HG02943 (cell line): ENCODE results near the gene GPR3.
"Not testable (repeated sequence)": the region's sequence is repeated elsewhere in the genome, so short reads cannot be mapped to it uniquely, and the experiment has no call there.

Source experiments
- ATAC-seq: cut with Tn5 transposase; IDR thresholded peaks from one replicate; pipeline ENCODE4 v1.9.1; 2021; ENCODE audit warnings: mild to moderate bottlenecking, low read depth, moderate library complexity; ENCODE audit not compliant: unreplicated experiment

Gene GPR3

GRCh38 chr1:27416387-27417111, 24.1 kb downstream of the GPR3 start:
- no peak for ATAC-seq

GRCh38 chr1:27417713-27418112, 25.3 kb downstream of the GPR3 start:
- no peak for ATAC-seq

GRCh38 chr1:27418326-27419185, 26.1 kb downstream of the GPR3 start:
- ATAC-seq: no peak

- no peak for ATAC-seq
These were observed 31.3 kb downstream of the GPR3 start for GRCh38 chr1:27423709-27424108.

GRCh38 chr1:27427329-27427728, 34.9 kb downstream of the GPR3 start:
- ATAC-seq: no peak

GRCh38 chr1:27427816-27428315, 35.4 kb downstream of the GPR3 start:
- no peak for ATAC-seq

- ATAC-seq: no peak
These were observed 36.0 kb downstream of the GPR3 start for GRCh38 chr1:27428316-27429028.

DNA sequence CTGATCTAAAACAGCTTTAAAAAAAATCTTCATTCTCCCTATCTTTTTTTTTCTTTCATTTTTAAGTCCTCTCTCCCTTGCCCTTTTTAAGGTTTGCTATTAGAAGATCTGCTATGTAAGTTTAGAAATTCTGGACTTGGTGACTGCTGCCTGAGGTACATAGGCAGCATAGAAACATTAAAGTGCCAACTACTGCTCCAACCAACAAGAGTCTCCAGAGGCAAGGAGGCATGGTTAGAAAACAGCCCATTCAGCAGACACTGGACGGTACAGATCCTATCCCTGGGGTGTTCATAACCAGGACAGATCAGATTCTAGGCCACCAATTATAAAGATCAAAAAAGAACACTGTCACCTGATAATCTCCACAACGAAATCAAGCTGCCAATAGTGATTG, 36.6 kb downstream of the GPR3 start:
- no peak for ATAC-seq

- ATAC-seq: no peak
These were observed 38.6 kb downstream of the GPR3 start for GRCh38 chr1:27430903-27431600.

- no peak for ATAC-seq
These were observed 39.1 kb downstream of the GPR3 start for GRCh38 chr1:27431601-27431940.

DNA sequence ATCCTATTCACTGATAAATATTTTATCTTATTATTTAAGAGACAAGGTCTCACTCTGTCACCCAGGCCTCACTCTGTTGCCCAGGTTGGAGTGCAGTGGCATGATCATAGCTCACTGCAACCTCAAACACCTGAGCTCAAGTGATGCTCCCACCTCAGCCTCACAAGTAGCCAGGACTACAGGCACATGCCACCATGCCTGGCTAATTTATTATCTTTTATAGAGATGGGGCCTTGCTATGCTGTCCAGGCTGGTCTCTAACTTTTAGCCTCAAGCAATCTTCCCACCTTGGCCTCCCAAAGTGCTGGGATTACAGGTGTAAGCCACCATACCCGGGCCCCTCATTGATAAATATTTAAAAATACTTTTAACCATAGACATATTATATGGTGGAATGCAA, 40.3 kb downstream of the GPR3 start:
- ATAC-seq: not testable (repeated sequence)

GRCh38 chr1:27433706-27434105, 41.3 kb downstream of the GPR3 start:
- no peak for ATAC-seq

DNA sequence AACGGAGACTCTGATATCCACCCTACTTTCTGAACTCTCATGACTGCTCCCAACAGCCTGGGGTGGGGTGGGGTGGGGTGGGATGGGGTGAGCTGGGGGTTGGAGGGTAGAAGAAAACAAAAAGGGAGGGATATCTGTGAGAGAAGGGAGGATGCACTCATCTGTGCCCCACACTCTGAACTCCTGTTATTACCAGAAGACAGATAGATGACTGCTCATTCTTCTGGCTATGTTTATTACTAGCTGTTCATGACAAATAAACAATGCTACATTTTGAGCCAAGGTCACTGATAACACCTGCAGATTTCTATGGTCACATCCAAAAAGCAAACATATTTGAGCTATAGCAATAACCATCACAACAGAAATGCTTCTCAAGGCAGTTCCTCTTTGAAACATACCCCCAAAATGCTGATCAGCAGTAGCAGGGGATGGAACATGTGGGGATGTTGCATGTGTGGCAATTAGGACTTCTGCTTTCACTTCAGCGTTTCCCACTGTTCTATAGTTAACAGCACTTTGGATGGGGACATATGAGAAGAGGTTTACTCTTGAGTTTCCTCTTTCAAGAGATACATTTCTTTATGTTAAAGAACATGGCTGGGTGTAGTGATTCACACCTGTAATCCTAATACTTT, 43.3 kb downstream of the GPR3 start:
- ATAC-seq: no peak

DNA sequence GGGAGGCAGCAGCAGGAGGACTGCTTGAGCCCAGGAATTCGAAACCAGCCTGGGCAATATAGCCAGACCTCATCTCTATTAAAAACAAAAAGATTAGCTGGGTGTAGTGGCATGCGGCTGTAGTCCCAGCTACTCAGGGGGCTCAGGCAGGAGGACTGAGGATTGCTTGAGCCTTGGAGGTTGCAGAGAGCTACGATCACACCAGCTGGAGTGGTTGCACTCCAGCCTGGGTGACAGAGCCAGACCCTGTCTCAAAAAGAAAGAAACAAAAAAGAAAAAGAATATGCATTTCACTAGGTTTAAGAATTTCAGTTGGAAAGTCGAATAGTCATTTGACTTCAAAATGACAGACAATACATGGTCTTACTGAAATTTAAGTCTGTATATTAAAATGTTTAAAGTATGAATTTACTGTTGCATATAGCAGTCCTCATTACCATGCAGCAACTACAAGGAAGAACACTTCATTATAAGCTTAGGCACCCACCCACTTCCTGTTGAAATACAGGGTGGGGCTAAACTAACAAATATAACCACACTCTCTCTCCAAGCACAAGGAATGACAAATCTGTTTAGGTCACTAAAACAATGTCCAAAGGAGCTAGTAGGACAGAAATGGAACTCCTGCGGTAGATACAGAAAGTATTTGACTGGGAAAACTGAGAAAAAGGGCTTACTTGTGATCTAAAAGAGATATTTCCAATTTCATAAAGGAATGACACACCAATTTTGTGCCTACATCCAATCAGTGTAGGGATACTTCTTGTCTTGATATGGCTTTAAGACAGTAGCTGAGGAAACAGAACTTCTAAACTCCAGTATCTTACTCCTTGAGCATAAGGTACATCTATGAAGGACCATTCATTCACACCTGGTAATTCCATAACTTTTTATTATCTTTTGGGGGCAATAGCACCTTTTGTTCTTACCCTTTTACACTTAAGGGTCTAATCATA, 44.1 kb downstream of the GPR3 start:
- ATAC-seq: no peak

DNA sequence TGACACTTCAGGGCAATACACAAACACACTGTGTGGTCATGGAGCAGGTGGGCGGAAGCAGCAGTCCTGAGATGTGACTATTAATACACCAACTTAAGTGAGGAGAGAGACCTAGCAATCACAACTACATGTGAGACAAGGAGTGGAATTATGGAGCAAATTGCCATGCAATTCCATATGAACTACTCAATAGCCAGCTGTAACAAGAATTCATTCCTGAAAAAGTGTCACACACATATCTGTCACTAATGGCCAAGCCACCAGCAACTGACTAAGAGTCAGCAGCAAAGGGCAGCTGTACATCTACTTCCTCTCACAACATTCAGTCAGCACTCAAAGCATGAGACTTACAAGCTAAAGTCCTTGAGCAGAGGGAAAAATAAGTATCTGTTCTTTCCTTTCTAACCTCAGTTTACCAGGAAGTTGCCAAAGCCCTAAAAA, 46.2 kb downstream of the GPR3 start:
- no peak for ATAC-seq

GRCh38 chr1:27439150-27439549, 46.7 kb downstream of the GPR3 start:
- ATAC-seq: no peak

GRCh38 chr1:27444632-27445031, 52.2 kb downstream of the GPR3 start:
- no peak for ATAC-seq
